ENCODE results near the gene NMRK2. TPM values are rescaled to one million over a fixed set of nuclear protein-coding genes. Genes with fewer than 3 reads are reported as not detected.
A peak's percentile ranks its signal among the peaks of the same experiment; 100 is the strongest.

NMRK2 gene
- total and polyA plus RNA-seq, 2 of the 13 experiments (the other 11 are each of a cell fraction or from before 2014, with no cell fraction given): not detected

GRCh38 chr19:3982701-3983541, 50.1 kb downstream of the NMRK2 start (continued):
- TF ChIP-seq BCL3 (CRISPR knock-in tag; IDR thresholded peaks at IDR 0.05) (no peak), ZNF468 (CRISPR knock-in tag; IDR thresholded peaks at IDR 0.05) (no peak), POLR2A (IDR thresholded peaks at IDR 0.05; ENCODE audit: insufficient read depth in 1 of 2, low read depth in 2 of 2, low read length in 2 of 2) (0 out of 4 replicates have a peak, but pooled peaks have one; percentile 37 to 48), ZSCAN21 (CRISPR knock-in tag; IDR thresholded peaks at IDR 0.05; ENCODE audit: borderline replicate concordance) (peak; percentile 34; the same call in 1 of the 2 replicates), SNRNP70 (IDR thresholded peaks at IDR 0.05; ENCODE audit: low read depth, low read length) (no peak), NFYC (CRISPR knock-in tag; IDR thresholded peaks at IDR 0.05) (no peak), SP4 (CRISPR knock-in tag; IDR thresholded peaks at IDR 0.05) (peak; percentile 32; the same call in 1 of the 2 replicates), DR1 (CRISPR knock-in tag; IDR thresholded peaks at IDR 0.05) (no peak)

- FAIRE-seq (no peak), ATAC-seq (no peak), DNase-seq (ENCODE audit: low spot score) (no peak)
- peak overlapping the region; percentile 99 for H3K9ac ChIP-seq (ENCODE audit: insufficient read depth, low read depth, low read length)
- WGBS (ENCODE audit: low lambda C conversion rate): 66% methylated on average over 7 of the region's 7 CpGs
- H3K4me1 ChIP-seq (ENCODE audit: insufficient read depth, low read length): peaks cover 50% of the 10 kb centered on the region
- peak overlapping the region; percentile 99 for H3K4me2 ChIP-seq (ENCODE audit: low read depth, low read length)
- H3K27me3 ChIP-seq (ENCODE audit: control insufficient read depth in 1 of 2, insufficient read depth in 2 of 2, low read length in 2 of 2): no peaks in the 10 kb centered on the region; a peak in 1 of 5 replicates
- CTCF ChIA-PET (ENCODE audit: low intra/inter-chr PET ratio, low total read pairs): no interaction called here
- H3K4me3 ChIP-seq (replicated peaks in 1 of 3; ENCODE audit: insufficient read depth in 1 of 3, low read depth in 2 of 3, low read length in 3 of 3): peak overlapping the region; percentile 93 to 100 (median 95); a peak in 5 of 6 replicates
- H2AFZ ChIP-seq (ENCODE audit: low read length): no peak overlapping the region
- H3K36me3 ChIP-seq (replicated peaks in 1 of 2; ENCODE audit: control insufficient read depth in 1 of 2, insufficient read depth in 2 of 2, low read length in 2 of 2): peaks cover 53 to 59% of the 10 kb centered on the region in 2 experiments
- H3K9me3 ChIP-seq (ENCODE audit: low read length): no peaks in the 10 kb centered on the region
- POLR2A ChIA-PET: interaction anchor here (1.2 to 7.4 kb wide), 3 partner anchors 12 to 79 kb away, joined by 4 to 118 read pairs (median 56); partner anchors contain the start of gene DAPK3
- BruUV-seq (replicated peaks): no TSS peak
- H3K27ac ChIP-seq (ENCODE audit: extremely low read length, insufficient read depth, low read length): peak overlapping the region; percentile 92
- in situ Hi-C loops (cut with HindIII; ENCODE audit: extremely low pct_ligation_motif_present, low pct_unique_long_range_greater_than_20kb): no loop called here
- H4K20me1 ChIP-seq (ENCODE audit: insufficient read depth, low read length): peaks cover 65% of the 10 kb centered on the region
- H3K79me2 ChIP-seq (ENCODE audit: insufficient read depth, low read length): peaks cover 50% of the 10 kb centered on the region
- TF ChIP-seq CHCHD3 (CRISPR knock-in tag; IDR thresholded peaks at IDR 0.05) (no peak), GMEB2 (CRISPR knock-in tag; IDR thresholded peaks at IDR 0.05; ENCODE audit: low read depth) (no peak), RBM22 (optimal IDR thresholded peaks at IDR 0.05; ENCODE audit: low read length) (peak; percentile 13), ZNF672 (CRISPR knock-in tag; IDR thresholded peaks at IDR 0.05) (0 out of 2 replicates have a peak, but pooled peaks have one; percentile 0), MEIS1 (CRISPR knock-in tag; IDR thresholded peaks at IDR 0.05; ENCODE audit: borderline replicate concordance) (no peak), ZNF30 (CRISPR knock-in tag; IDR thresholded peaks at IDR 0.05) (no peak), TBX2 (CRISPR knock-in tag; IDR thresholded peaks at IDR 0.05; ENCODE audit: borderline replicate concordance) (0 out of 2 replicates have a peak, but pooled peaks have one; percentile 6), ZNF235 (CRISPR knock-in tag; IDR thresholded peaks at IDR 0.05; ENCODE audit: borderline replicate concordance) (no peak), ZNF101 (CRISPR knock-in tag; IDR thresholded peaks at IDR 0.05; ENCODE audit: borderline replicate concordance, low read depth) (no peak), KMT2B (CRISPR knock-in tag; IDR thresholded peaks at IDR 0.05) (no peak)
- intact Hi-C loops (cut with micrococcal nuclease; ENCODE audit: unreplicated experiment): no loop called here
Observed at GRCh38 chr19:3983542-3983914, 50.7 kb downstream of the NMRK2 start.
